Measurements from ENCODE around the gene KLKB1. TPM values are rescaled to one million over a fixed set of nuclear protein-coding genes. Genes with fewer than 3 reads are reported as not detected.

Gene KLKB1
- 1 to 10 TPM; 1.1 to 2.4 (median 1.5) TPM for total RNA-seq
- long read RNA-seq, donor 1 = 0 reads
- long read RNA-seq, donor 2, partial matches to known transcripts = 0 of 1 reads
- long read RNA-seq, donor 2, other reads (novel, unspliced or antisense) = 1 of 1 reads

- no peak for TF ChIP-seq CTCF (IDR thresholded peaks at IDR 0.05)
- Histone ChIP-seq H3K9me3 (peaks cover 6% of the 10 kb centered on the region), H3K36me3 (ENCODE audit: low read depth) (no peaks in the 10 kb centered on the region), H3K4me3 (no peak within 1 kb of the TSS), H3K4me1 (ENCODE audit: low read depth) (no peaks in the 10 kb centered on the region)
- ATAC-seq = peak; percentile 67
- intact Hi-C loops (cut with DNase I, micrococcal nuclease) = no loop called here
- no peak for DNase-seq
Observed at GRCh38 chr4:186227221-186227620, at the start of gene KLKB1. KLKB1 (plus strand) TSS chr4:186227507; CDS start chr4:186228196, 689 bp downstream.

- no peak for DNase-seq
- H3K9me3 ChIP-seq = no peaks in the 10 kb centered on the region
- ATAC-seq = no peak
- no peak for TF ChIP-seq CTCF (IDR thresholded peaks at IDR 0.05)
- intact Hi-C loops (cut with DNase I, micrococcal nuclease) = no loop called here
- H3K4me3 ChIP-seq = no peak overlapping the region
- no peaks in the 10 kb centered on the region for H3K36me3 ChIP-seq (ENCODE audit: low read depth)
- H3K4me1 ChIP-seq (ENCODE audit: low read depth) = peaks cover 10% of the 10 kb centered on the region
Observed at GRCh38 chr4:186188107-186188506, 39.2 kb upstream of the KLKB1 start.

- Histone ChIP-seq H3K4me3 (no peak overlapping the region), H3K4me1 (ENCODE audit: low read depth) (peaks cover 10% of the 10 kb centered on the region), H3K9me3 (no peaks in the 10 kb centered on the region), H3K36me3 (ENCODE audit: low read depth) (no peaks in the 10 kb centered on the region)
- intact Hi-C loops (cut with DNase I, micrococcal nuclease) = no loop called here
- DNase-seq = no peak
- no peak for ATAC-seq
- TF ChIP-seq CTCF (IDR thresholded peaks at IDR 0.05) = no peak
Observed at GRCh38 chr4:186189656-186190055, 37.7 kb upstream of the KLKB1 start.

- intact Hi-C loops (cut with DNase I, micrococcal nuclease) = no loop called here
- DNase-seq (peak in 2 of 3 donors; percentile 72 to 78), ATAC-seq (peak; percentile 56)
- Histone ChIP-seq H3K4me1 (ENCODE audit: low read depth) (peaks cover 10% of the 10 kb centered on the region), H3K9me3 (no peaks in the 10 kb centered on the region), H3K4me3 (peak overlapping the region; percentile 79), H3K36me3 (ENCODE audit: low read depth) (no peaks in the 10 kb centered on the region)
- TF ChIP-seq CTCF (IDR thresholded peaks at IDR 0.05) = no peak
Observed at GRCh38 chr4:186190581-186191199, 36.6 kb upstream of the KLKB1 start.

GRCh38 chr4:186191200-186192065, 35.9 kb upstream of the KLKB1 start, which contains the start of gene CYP4V2:
CYP4V2 (plus strand) TSS chr4:186191567; CDS start chr4:186191824, 257 bp downstream.
- intact Hi-C loops (cut with DNase I, micrococcal nuclease) = no loop called here
- DNase-seq = peak; percentile 88 to 93 (median 93)
- ATAC-seq = peak; percentile 93
- H3K9me3 ChIP-seq = no peaks in the 10 kb centered on the region
- peak within 1 kb of the TSS; percentile 79 for H3K4me3 ChIP-seq
- H3K4me1 ChIP-seq (ENCODE audit: low read depth) = peaks cover 10% of the 10 kb centered on the region
- H3K36me3 ChIP-seq (ENCODE audit: low read depth) = no peaks in the 10 kb centered on the region
- TF ChIP-seq CTCF (IDR thresholded peaks at IDR 0.05) = peak; percentile 38
